Breast epithelium (tissue), 3 donors: Measurements from ENCODE around the gene NYAP2.

Experiments used
- POLR2A ChIP-seq: fragments of 450-650 bp; IDR thresholded peaks from one replicate; pipeline ENCODE4 v1.6.1; 2016; ENCODE audit warnings: antibody characterized with exemption, mild to moderate bottlenecking, moderate library complexity
- TF ChIP-seq, protein P1 (sequence below), 3 donors: fragments of 450-650 bp; IDR thresholded peaks; one replicate each; pipeline ENCODE4 v1.5.1; 2016 to 2017; ENCODE audit warnings: antibody characterized with exemption in 3 of 3, mild to moderate bottlenecking in 3 of 3, moderate library complexity in 3 of 3

- TF ChIP-seq, protein P1, sequence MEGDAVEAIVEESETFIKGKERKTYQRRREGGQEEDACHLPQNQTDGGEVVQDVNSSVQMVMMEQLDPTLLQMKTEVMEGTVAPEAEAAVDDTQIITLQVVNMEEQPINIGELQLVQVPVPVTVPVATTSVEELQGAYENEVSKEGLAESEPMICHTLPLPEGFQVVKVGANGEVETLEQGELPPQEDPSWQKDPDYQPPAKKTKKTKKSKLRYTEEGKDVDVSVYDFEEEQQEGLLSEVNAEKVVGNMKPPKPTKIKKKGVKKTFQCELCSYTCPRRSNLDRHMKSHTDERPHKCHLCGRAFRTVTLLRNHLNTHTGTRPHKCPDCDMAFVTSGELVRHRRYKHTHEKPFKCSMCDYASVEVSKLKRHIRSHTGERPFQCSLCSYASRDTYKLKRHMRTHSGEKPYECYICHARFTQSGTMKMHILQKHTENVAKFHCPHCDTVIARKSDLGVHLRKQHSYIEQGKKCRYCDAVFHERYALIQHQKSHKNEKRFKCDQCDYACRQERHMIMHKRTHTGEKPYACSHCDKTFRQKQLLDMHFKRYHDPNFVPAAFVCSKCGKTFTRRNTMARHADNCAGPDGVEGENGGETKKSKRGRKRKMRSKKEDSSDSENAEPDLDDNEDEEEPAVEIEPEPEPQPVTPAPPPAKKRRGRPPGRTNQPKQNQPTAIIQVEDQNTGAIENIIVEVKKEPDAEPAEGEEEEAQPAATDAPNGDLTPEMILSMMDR (IDR thresholded peaks at IDR 0.05): no peak
- TF ChIP-seq POLR2A: no peak
These were observed 127.4 kb downstream of the NYAP2 start for GRCh38 chr2:225526760-225527390.
